Measurements from ENCODE around the gene CRX.
"Not testable (repeated sequence)": the region's sequence is repeated elsewhere in the genome, so short reads cannot be mapped to it uniquely, and the experiment has no call there.

The CRX gene

DNA sequence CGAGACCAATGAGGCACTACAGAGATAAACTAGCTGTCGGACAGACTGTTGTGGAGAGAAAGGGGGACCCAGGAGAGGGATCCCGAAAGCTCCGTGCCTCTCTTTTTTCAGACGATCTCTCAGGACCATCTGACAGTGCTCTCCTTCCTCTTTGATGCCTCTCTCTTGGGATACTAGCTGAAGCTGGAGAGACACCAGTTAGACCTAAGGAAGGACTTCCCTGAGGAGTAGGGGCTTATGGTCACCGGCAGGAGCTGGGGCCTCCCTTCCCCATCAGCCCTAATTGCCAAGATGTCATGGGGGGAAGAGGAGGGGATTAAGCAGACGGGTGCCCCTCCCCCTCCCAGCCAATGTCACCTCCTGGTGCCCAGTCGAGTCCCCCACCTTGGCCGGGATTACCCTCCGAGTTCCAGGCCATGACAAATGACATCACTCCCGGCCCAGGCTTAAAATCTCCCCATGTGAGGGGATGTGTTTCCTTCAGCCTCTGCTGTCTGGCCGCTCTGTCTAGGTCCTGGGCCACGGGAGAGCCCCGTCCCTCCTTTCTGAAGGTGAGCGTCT lies at the start of gene CRX:
Gene CRX (plus strand): TSS at position 478 of the 561 bp plus-strand sequence. CDS start 12,507 bp downstream, outside the sequence.
- DNase-seq (ENCODE audit: low read depth in 3 of 3, low spot score in 1 of 3), result no peak

DNA sequence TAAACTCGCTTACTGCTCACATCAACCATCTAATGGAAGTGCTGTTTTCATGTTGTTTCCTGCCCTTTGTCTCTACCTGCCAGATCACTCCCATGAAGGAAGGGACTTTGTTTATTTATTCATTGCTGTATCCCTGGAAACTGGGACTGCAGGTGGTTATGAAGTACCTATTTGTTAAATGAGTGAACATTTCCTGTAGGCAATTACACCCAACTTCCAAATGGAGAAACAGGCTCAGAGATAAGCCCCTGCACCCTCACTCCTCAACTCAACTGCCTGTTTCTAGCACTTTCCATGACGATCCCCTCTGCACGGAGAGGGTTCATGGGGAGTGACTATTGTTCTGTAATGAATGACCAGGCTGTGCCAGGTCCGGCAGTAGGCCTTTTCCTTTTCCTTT lies 45.2 kb upstream of the CRX start:
- no peak for DNase-seq (ENCODE audit: low read depth in 3 of 3, low spot score in 1 of 3)

DNA sequence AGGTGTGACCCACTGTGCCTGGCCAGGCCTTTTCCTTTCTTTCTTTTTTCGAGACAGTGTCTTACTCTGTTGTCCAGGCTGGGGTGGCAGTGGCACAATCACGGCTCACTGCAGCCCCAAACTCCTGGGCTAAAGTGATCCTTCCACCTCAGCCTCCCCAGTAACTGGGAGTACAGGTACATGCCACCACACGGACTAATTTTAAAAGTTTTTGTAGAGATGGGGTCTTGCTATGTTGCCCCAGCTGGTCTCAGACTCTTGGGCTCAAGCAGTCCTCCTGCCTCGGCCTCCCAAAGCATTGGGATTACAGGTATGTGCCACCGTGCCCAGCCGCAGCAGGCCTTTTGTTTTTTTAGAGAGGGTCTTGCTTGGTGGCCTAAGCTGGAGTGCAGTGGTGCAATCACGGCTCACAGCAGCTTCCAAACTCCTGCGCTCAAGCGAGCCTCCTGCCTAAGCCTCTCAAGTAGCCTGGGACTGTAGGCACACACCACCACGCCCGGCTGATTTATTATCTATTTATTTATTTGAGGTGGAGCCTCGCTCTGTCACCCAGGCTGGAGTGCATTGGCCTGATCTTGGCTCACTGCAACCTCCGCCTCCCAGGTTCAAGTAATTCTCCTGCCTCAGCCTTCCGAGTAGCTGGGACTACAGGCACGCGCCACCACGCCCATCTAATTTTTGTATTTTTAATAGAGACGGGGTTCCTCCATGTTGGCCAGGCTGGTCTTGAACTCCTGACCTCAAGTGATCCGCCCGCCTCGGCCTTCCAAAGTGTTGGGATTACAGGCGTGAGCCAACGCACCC lies 44.3 kb upstream of the CRX start:
- not testable (repeated sequence) for DNase-seq (ENCODE audit: low read depth in 3 of 3, low spot score in 1 of 3)

DNA sequence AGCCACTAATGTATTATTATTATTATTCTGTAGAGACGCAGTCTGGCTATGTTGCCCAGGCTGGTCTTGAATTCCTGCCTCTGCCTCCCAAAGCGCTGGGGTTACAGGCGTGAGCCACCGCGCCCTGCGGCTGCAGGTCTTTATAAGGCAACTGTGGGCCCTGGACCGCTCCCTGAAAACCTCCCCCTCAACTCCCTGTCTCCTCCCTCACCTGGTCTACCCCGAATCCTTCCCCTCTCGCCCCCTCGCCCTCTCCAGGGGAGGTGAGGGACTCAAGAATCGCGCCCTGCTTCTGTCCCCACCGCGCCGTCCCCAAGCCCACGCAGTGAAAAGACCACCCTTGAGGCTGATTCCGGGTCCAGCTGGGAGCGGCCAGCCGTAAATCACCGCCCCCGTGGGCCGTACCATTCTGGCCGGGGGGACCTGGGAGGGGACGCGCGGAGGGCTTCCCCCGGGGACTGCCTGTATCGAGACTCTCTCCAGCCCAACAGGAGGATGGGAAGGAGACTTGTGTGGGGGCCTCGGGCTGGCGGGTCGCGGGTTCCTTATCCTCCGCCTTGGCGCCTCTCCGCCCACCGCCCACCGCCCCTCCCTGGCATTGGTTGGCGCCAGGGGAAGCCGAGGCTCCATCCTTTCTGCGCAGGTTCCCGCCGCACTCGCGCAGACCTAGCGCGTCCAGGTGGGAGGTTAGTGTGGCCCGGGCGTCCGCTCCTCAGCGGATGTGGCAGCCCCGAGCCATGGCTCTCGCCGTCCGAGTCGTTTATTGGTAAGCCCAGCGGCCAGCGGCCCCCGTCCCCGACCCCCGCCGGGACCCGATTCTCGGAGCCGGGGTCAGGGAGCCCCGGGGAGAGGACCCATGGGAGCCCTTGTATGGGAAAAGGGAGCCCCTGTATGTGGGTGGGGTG lies 43.4 kb upstream of the CRX start, which contains the start of gene SELENOW:
Gene SELENOW (plus strand): TSS at position 655 of the 905 bp plus-strand sequence. CDS start 83 bp downstream, at position 738.
- peak; percentile 36 to 72 (median 58) for DNase-seq (ENCODE audit: low read depth in 3 of 3, low spot score in 1 of 3)

DNA sequence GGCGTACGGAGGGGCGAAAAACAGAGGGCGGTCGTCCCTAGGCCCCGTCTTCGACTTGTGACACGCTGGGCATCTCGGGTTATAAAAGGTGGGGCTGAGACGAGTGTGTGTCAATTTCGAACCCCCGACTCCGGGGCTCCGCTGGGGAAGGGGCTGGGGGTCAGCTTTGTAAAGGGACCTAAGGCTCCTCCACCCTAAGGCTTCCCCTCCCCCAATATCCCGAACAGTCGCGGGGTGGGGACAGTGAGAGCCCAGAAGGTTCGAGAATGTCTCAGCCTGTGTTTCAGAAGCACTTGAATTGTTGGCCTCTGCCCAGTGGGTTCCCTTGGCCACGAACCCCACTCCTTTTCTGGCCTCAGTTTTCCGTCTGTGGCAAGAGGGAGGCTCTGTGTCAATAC lies 42.8 kb upstream of the CRX start:
- DNase-seq (ENCODE audit: low read depth in 3 of 3, low spot score in 1 of 3), result no peak

DNA sequence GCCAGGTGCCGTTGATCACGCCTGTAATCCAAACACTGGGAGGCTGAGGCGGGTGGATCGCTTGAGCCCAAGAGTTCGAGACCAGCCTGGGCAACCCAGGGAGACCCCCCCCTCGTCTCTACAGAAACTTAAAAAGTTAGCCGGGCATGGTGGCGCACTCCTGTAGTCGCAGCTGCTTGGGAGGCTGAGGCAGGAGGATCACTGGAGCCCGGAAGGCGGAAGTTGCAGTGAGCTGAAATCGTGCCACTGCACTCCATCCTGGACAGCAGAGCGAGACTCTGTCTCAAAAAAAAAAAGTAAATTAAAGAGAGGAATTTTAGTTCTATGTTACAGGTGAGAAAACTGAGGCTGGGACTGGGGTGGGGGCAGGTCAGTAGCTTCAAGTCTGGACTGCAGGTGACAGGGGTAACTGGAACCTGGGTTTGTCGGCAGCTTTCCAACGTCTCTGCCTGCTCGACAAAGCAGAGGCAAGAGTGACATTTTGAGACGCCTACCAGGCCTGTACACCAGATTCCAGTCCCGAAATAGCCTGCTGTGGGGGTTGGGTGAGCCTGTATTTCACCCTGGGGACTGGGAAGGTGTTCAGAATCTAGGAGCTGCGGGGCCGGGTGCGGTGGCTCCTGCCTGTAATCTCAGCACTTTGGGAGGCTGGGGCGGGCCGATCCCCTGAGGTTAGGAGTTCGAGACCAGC lies 42.1 kb upstream of the CRX start:
- no peak for DNase-seq (ENCODE audit: low read depth in 3 of 3, low spot score in 1 of 3)

DNA sequence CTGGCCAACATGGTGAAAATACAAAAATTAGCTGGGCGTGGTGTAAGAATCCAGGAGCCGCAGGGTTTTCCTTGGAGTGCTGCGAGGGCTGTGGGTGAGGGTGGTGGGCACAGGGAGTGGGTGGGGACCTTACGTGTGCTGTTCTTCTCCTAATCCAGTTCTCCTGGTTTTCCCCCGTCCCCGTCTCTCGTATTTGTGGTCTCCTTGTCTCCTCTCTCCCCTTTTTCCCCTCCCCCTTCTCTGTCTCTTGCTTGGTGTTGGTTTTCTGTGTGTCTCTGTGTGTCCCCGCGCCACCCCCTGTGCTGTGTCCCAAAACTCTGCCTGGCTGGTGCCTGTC lies 41.6 kb upstream of the CRX start:
- DNase-seq (ENCODE audit: low read depth in 3 of 3, low spot score in 1 of 3), result no peak

DNA sequence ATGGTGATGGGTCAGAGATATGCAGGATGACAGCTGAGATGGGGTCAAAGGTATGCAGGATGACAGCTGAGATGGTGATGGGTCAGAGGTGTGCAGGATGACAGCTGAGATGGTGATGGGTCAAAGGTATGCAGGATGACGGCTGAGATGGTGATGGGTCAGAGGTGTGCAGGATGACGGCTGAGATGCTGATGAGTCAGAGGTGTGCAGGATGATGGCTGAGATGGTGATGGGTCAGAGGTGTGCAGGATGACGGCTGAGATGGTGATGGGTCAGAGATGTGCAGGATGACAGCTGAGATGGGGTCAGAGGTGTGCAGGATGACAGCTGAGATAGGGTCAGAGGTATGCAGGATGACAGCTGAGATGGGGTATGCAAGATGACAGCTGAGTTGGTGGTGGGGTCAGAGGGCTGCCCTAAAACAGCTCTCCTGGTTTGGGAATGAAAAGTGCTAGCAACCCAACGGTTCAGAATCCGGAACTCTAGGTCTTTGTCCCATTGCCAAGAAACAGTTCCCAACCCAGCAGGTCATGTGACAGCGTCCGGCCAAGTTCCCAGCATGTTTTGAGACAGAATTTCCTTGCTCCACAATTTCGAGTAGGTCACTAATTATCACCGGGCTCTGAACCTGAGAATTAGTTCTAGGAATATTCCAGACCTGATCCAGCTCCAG lies 40.0 kb upstream of the CRX start:
- DNase-seq (ENCODE audit: low read depth in 3 of 3, low spot score in 1 of 3), result no peak

DNA sequence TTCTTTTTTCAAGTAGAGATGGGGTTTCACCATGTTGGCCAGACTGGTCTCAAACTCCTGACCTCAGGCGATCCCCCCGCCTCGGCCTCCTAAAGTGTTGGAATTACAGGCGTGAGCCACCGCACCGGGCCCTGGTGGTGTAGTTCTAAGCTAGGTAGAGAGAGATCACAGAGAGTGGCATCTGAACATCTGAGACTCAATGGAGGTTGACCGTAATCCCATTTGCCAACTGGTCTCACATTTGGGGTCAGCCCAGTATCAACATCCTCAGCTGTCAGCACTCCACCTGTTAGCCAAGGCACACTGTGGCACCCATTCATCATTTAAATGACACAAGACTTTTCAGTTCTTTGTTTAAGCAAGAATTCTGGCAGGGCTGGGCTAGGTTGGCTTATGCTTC lies 35.2 kb upstream of the CRX start:
- no peak for DNase-seq (ENCODE audit: low read depth in 3 of 3, low spot score in 1 of 3)

DNA sequence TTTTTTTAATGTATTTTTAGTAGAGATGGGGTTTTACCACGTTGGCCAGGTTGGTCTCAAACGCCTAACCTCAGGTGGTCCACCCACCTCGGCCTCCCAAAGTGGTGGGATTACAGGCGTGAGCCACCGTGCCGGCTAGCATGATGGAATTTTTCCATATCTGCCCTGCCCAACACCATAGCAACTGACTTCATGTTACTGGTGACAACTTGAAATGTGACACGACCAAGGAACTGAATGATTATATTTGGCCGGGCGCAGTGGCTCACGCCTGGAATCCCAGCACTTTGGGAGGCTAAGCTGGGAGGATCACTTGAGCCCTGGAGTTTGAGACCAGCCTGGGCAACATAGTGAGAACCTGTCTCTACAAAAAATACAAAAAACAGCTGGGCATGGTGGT lies 34.4 kb upstream of the CRX start:
- DNase-seq (ENCODE audit: low read depth in 3 of 3, low spot score in 1 of 3), result not testable (repeated sequence)

DNA sequence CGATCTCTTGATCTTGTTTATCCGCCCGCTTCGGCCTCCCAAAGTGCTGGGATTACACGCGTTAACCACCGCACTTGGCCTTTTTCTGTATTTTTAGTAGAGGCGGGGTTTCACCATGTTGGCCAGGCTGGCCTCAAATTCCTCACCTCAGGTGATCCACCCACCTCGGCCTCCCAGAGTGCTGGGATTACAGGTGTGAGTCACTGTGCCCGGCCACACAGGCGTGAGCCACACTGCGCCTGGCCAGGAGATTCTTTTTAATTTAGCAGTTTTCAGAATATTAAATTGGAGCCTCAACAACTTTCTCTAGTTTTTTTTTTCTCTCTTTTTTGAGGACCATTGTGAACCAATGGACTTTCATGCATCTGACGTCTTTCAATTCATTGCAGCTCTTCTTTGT lies 31.9 kb upstream of the CRX start:
- not testable (repeated sequence) for DNase-seq (ENCODE audit: low read depth in 3 of 3, low spot score in 1 of 3)

DNA sequence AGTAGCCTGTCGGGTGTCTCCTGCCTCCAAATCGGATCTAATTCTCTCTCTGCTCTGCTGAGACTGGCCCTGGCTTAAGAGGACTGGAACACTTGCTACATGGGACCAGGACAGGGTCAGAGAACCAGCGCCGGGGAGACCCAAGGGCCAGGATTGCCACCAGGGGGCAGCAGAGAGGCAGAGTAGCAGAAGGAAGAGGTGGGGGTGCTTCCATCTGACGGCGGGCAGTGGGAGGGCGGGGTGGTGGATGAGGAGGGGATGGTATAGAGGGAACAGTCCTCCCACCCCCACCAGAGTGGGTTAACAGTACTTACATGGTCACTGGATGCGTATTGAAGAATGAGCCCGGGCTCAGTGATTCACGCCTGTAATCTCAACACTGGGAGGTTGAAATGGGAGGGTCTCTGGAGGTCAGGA lies 31.3 kb upstream of the CRX start:
- peak; percentile 49 to 87 (median 64) for DNase-seq (ENCODE audit: low read depth in 3 of 3, low spot score in 1 of 3)

DNA sequence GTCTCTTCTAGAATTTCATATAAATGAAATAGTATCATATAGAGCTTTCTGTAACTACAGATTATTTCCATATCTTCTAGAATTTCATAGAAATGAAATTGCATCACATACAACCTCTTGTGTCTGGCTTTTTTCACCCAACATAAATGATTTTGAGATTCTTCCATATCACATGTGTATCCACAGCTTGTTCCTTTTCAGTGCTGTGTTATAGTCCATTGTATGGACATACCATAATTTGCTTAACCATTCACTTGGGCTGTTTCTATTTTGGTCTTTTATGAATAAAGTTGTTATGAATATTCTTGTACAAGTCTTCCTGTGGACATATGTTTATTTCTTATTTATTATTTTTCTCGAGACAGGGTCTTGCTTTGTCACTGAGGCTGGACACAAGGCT lies 29.1 kb upstream of the CRX start:
- DNase-seq (ENCODE audit: low read depth in 3 of 3, low spot score in 1 of 3), result no peak

DNA sequence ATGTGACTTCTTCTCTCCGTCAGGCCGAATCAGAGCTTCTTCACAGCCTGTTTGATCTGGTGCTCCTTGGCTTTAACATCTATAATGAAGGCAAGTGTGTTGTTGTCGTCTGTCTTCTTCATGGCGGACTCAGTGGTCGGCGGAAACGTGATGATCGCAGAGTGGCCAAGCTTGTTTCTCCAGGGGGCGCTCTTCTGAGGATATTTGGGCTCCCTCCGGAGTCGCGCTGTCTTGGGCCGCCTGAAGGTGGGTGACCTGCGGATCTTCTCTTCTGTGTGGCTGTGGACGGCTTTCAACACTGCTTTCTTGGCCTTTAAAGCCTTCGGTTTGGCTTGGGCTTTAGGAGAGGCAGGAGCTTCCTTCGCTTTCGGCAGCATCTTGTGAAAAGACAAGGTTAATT lies 27.2 kb upstream of the CRX start:
- no peak for DNase-seq (ENCODE audit: low read depth in 3 of 3, low spot score in 1 of 3)

DNA sequence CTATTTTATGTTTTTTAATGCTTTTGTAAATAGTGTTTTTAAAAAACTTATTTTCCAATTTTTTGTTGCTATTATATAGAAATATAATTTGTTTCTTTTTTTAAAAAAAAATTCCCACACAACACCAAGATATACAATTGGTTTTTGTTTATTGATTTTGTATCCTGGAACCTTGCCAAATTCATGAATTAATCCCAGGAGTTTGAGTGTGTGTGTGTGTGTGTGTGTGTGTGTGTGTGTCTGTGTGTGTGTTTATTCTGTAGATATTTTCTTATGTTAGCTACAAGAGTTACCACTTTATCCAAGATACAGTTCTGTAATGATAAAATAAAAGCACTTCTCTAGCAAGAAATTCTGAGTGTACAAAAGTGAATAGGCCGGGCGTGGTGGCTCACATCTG lies 25.0 kb upstream of the CRX start:
- DNase-seq (ENCODE audit: low read depth in 3 of 3, low spot score in 1 of 3), result no peak

DNA sequence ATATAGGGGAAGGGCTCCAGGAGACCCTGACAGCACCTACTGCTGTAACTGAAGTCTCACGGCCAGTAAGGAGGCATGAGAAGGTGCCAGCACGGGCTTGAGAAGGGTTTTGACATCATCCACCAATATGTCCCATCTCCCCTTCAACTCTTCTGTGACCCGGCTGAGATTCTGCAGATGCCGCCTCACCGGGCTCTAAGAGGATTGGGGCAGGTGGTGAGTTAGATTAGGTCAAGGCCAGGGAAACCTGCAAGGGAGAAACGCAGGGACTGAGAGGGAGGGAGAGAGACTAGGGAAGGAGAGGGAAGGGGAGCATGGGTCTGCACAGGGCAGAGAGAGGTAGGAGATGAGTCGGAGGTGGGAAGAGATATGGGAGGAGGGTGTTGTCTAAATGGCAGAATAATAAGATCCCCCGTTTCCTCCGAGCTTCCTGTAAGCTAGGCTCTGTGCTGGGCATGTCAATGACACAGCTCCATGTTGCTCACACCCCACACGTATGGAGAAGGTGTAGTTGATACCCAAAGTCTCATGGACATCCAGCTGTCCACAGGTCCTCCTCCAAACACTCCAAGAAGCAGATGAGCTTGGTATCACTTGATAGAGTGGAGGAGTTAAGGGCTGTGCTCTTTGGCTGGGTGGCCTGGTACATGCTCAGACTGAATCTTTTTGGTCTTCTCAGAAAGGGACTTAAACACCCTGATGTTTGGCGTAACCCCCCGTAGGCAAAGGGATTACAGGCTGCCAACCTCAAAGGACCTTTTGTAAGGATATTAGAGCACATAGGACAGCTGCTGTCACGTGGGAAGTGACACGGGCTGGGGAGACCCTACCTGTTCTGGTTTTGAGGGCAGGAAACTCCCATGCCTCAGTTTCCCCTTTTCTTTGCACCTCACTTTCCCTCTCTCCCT lies 23.5 kb upstream of the CRX start:
- no peak for DNase-seq (ENCODE audit: low read depth in 3 of 3, low spot score in 1 of 3)

DNA sequence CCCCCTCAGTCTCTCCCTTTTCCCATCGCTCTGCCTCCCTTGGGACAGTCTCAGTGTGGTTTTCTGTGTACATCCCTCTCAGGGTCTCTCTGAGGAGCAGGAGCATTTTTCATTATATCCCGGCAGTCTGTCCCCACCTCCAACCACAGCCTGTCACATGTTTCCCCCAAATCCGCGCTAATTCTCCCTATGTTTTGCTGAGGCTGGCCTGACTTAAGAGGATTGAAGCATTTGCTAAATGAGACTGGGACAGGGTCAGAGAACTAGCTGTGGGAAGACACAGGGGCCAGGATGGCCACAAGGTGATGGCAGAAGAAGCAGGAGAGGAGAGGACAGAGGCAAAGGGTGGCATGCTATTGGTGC lies 22.9 kb upstream of the CRX start:
- no peak for DNase-seq (ENCODE audit: low read depth in 3 of 3, low spot score in 1 of 3)

DNA sequence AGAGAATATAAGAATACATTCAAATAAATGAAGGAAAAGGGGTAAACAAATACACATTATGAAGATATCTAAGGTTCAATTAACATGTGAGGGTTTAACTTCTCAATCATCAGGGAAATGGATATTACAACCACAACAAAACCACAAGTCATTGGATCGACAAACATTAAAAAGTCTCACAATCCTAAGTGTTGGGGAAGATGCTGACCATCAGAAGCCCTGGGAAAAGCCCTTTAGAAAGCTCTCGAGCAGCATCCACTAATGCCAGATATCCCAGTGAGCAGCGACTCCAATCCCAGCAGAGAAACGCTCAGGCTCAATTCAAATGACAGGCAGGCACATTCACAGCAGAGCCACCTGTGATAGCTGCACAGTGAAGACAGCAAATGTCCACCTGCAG lies 20.5 kb upstream of the CRX start:
- no peak for DNase-seq (ENCODE audit: low read depth in 3 of 3, low spot score in 1 of 3)

DNA sequence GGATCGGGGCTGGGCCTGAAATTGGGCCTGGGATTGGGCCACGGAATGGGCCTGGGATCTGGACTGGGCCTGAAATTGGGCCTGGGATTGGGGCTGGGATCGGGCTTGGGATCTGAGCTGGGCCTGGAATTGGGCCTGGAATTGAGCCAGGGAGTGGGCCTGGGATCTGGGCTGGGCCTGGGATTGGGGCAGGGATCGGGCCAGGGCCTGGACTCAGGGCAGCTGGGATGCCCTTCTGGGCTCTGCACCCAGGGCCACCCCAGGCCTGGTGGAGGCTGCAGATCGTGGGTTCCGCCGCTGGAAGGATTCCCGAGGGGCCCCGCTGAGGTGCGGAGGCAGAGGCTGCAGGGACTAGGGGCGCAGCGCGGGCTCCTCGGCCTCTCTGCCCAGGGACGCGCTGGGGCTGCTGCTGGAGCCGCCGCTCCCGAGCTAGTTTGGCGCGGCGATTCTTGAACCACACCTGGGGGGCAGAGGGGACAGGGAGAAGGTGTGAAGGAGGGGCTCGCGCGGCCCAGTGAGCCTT lies 19.2 kb upstream of the CRX start:
- DNase-seq (ENCODE audit: low read depth in 3 of 3, low spot score in 1 of 3), result no peak

DNA sequence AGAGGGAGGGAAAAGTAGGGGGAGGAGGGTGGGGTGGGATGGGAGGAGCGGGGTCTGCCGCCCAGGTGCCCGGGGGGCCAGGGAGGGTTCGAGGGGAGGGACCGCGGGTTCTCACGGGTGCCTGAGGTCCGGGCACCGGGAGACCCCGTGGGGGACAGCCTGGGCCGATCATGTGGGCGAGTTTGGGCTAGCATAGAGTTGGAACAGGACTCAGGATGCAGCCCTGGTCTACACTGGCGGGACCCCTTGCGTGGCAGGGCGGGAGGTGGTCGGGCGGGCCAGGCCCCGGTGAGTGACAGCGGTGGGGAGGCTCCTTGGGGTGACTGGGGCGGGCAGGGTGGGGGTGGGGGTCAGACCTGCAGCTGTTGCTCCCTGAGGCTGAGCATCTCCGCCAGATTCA lies 18.6 kb upstream of the CRX start:
- DNase-seq (ENCODE audit: low read depth in 3 of 3, low spot score in 1 of 3), result not testable (repeated sequence)
